Transverse colon (tissue), 4 donors: ENCODE data around the gene CPA3. TPM values are rescaled to one million over a fixed set of nuclear protein-coding genes. Genes with fewer than 3 reads are reported as not detected.

Experiments used
- DNase-seq: peaks from one replicate; pipeline ENCODE4 v3.0.0-alpha.2; 2019
- H3K27ac ChIP-seq, 4 donors: fragments of 200-600 bp; sonication (generic); 2 replicates each; pipeline ENCODE4 v1.5.1; 2016 to 2018; ENCODE audit warnings: inconsistent platforms in 4 of 4
- H3K27me3 ChIP-seq: fragments of 200-600 bp; sonication (generic); 2 replicates; pipeline ENCODE4 v1.5.1; 2017; ENCODE audit warnings: inconsistent platforms
- H3K36me3 ChIP-seq, 4 donors: fragments of 200-600 bp; sonication (generic); 2 replicates each; pipeline ENCODE4 v1.5.1; 2017 to 2019; ENCODE audit warnings: inconsistent platforms in 4 of 4
- H3K4me1 ChIP-seq, 4 donors: fragments of 200-600 bp; sonication (generic); 2 replicates each; pipeline ENCODE4 v1.5.1; 2017 to 2020; ENCODE audit warnings: inconsistent platforms in 4 of 4
- H3K4me3 ChIP-seq, 4 donors: fragments of 200-600 bp; sonication (generic); 1 replicate in 1 of 4; 2 replicates in 3 of 4; pipeline versions ENCODE4 v1.5.1 to v1.6.1; 2017 to 2019; ENCODE audit warnings: inconsistent platforms in 4 of 4
- H3K9me3 ChIP-seq, 2 donors: fragments of 200-600 bp; sonication (generic); 2 replicates each; pipeline ENCODE4 v1.5.1; 2017 to 2019; ENCODE audit warnings: inconsistent platforms in 2 of 2
- CTCF ChIP-seq, 5 experiments: fragments of 200-600 bp in 3 of 5; fragments of 450-650 bp in 2 of 5; sonication (generic) in 3 of 5; IDR thresholded peaks; 1 replicate in 2 of 5; 2 replicates in 3 of 5; pipeline ENCODE4 v1.5.1; 2016 to 2017; ENCODE audit warnings: antibody characterized with exemption in 5 of 5, inconsistent platforms in 3 of 5, mild to moderate bottlenecking in 2 of 5, moderate library complexity in 1 of 5
- EP300 ChIP-seq: sonication (generic); formaldehyde crosslinking; IDR thresholded peaks from one replicate; pipeline ENCODE4 v1.6.1; 2017; ENCODE audit warnings: antibody characterized with exemption, low read depth
- POLR2A ChIP-seq: fragments of 450-650 bp; IDR thresholded peaks from one replicate; pipeline ENCODE4 v1.6.1; 2016; ENCODE audit warnings: antibody characterized with exemption, mild to moderate bottlenecking, moderate library complexity
- POLR2AphosphoS5 ChIP-seq, 3 donors: sonication (generic); formaldehyde crosslinking; IDR thresholded peaks; one replicate each; pipeline ENCODE4 v1.6.1; 2016; ENCODE audit warnings: antibody characterized with exemption in 3 of 3
- WGBS, 2 donors: methylation state at CpG; one replicate each; pipeline ENCODE4 v1.1.5; 2018; ENCODE audit warnings: low coverage in 1 of 2; 5-methylcytosine and 5-hydroxymethylcytosine counted together
- in situ Hi-C, 4 donors: fragments of 200-750 bp; cut with MboI; loops; one replicate each; pipeline versions ENCODE4 v1.15.0 to v1.15.1; 2017; ENCODE audit warnings: low sequenced_read_pairs in 3 of 4, low pct_ligation_motif_present in 1 of 4, low pct_unique_long_range_greater_than_20kb in 1 of 4
- intact Hi-C: fragments of 100-400 bp; cut with DNase I; formaldehyde crosslinking; loops from one replicate; pipeline ENCODE4 v1.15.1; 2023; ENCODE audit warnings: low total_unique reads
- total RNA-seq, 4 donors: library from RNA; depleted of rRNA; stranded (reverse); fragments of >200 nt; gene quantifications; one replicate each; pipeline ENCODE4 v1.1.0, GENCODE V29; 2016

The CPA3 gene
- total RNA-seq, 4 donors from 2014 or later: 0.80 to 5.6 (median 4.3) TPM

DNA sequence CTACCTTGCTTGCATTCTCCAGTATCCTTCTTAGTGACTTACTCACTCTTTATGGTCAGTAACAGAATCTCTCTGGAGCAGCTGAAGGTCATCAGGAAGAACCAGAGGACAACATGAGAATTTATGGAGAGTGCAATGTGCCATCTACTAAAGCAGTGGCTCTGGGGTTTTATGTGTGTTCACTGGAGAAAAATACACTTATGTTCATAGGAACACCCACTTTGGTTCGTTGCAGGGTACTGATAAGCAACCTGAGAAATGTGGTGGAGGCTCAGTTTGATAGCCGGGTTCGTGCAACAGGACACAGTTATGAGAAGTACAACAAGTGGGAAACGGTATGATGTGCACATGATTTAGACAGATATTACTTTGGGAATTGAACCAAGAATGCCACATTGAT lies 24.6 kb upstream of the CPA3 start:
- no peaks in the 10 kb centered on the region for H3K4me1 ChIP-seq
- no peaks in the 10 kb centered on the region for H3K36me3 ChIP-seq
- no peaks in the 10 kb centered on the region for H3K9me3 ChIP-seq
- 78 to 80% methylated on average over 1 to 4 of the region's 4 CpGs for WGBS, 2 donors
- in situ Hi-C loops: no loop called here
- no peak overlapping the region for H3K27ac ChIP-seq
- H3K27me3 ChIP-seq: no peaks in the 10 kb centered on the region
- no peak for DNase-seq
- no peak for TF ChIP-seq CTCF (IDR thresholded peaks at IDR 0.05)
- intact Hi-C loops: no loop called here
- H3K4me3 ChIP-seq: no peak overlapping the region

DNA sequence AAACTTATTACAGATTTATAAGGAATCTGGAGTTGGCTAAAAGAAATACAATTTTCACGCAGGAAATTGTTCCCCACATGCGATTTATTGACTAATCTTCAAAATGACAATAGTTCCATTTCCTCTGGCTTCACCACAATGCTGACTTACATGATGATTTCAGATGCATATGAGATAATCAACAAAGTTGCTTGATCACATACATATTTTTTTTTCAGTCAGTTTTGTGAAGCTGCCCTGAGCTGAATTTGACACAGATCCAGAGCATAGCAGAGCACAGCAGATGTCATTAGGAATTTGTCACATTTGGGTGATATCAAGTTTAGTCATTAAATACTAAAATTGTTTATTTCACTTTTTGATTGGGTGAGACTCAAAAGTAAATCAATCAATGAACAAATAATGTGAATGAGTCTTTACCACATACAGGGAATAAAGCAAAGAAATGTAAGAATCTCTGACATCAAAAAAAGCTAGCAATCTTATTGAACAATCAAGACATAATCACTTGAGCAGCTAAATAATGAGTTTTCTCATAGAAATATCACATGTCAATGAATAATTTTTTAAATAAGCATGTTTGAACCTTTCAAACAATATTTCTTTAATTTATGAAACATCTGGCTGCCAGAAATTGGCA lies 19.2 kb upstream of the CPA3 start:
- intact Hi-C loops (no loop called here), in situ Hi-C loops (no loop called here)
- Histone ChIP-seq H3K36me3 (no peaks in the 10 kb centered on the region), H3K4me1 (no peaks in the 10 kb centered on the region), H3K27me3 (no peaks in the 10 kb centered on the region), H3K4me3 (no peak overlapping the region), H3K27ac (no peak overlapping the region), H3K9me3 (no peaks in the 10 kb centered on the region)
- 57 to 79% methylated on average over 2 of the region's 2 CpGs for WGBS, 2 donors
- DNase-seq: no peak
- TF ChIP-seq CTCF (IDR thresholded peaks at IDR 0.05): no peak
- no peak for TF ChIP-seq EP300
- TF ChIP-seq POLR2AphosphoS5 (IDR thresholded peaks at IDR 0.05): no peak
- no peak for TF ChIP-seq POLR2A

- no peak for DNase-seq
- TF ChIP-seq POLR2A (no peak), EP300 (no peak), POLR2AphosphoS5 (IDR thresholded peaks at IDR 0.05) (no peak), CTCF (IDR thresholded peaks at IDR 0.05) (no peak)
- Histone ChIP-seq H3K9me3 (no peaks in the 10 kb centered on the region), H3K27me3 (no peaks in the 10 kb centered on the region), H3K27ac (no peak overlapping the region), H3K36me3 (no peaks in the 10 kb centered on the region), H3K4me1 (no peaks in the 10 kb centered on the region), H3K4me3 (no peak overlapping the region)
- intact Hi-C loops: no loop called here
- in situ Hi-C loops: no loop called here
- WGBS, 2 donors: 43 to 94% methylated on average over 1 of the region's 1 CpG
Measured at GRCh38 chr3:148847351-148847750, 17.7 kb upstream of the CPA3 start.

DNA sequence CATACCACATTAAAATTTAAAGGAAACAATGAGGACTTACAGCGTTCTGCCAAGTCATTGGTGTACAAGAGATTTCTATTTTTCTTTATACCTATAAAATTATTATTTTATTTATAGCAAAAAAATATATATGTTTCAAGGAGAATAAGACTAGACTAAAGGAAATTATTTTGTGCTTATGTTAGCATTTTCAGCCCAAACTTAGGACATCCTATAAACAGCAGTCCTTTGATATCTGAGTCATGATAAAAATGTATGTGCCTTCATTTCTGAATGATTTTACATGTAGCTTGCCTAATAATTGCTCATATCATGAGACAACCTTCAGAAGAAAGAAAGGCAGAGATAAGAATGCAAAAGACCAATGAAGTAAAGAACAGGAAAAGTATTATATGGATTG lies 16.7 kb upstream of the CPA3 start:
- in situ Hi-C loops: no loop called here

More for the DNA sequence above, 16.7 kb upstream of the CPA3 start:
- Histone ChIP-seq H3K9me3 (no peaks in the 10 kb centered on the region), H3K4me3 (no peak overlapping the region), H3K27ac (no peak overlapping the region), H3K36me3 (no peaks in the 10 kb centered on the region), H3K4me1 (peaks cover 0 to under 1% (median 0%) of the 10 kb centered on the region in 4 donors), H3K27me3 (no peaks in the 10 kb centered on the region)
- no peak for DNase-seq
- WGBS, 2 donors: 74 to 75% methylated on average over 1 of the region's 1 CpG
- intact Hi-C loops: no loop called here
- TF ChIP-seq POLR2A (no peak), EP300 (no peak), CTCF (IDR thresholded peaks at IDR 0.05) (no peak), POLR2AphosphoS5 (IDR thresholded peaks at IDR 0.05) (no peak)
